ENCODE measurements around the gene EFNA5. TPM values are rescaled to one million over a fixed set of nuclear protein-coding genes. Genes with fewer than 3 reads are reported as not detected.

The EFNA5 gene
- total and polyA plus RNA-seq, 2 donors from 2014 or later, result 5.9 to 54.4 TPM

- Histone ChIP-seq H3K4me3 (ENCODE audit: low read length in 3 of 3) (no peak overlapping the region), H3K9me3 (ENCODE audit: control insufficient read depth in 2 of 3, insufficient read depth in 1 of 3, low read length in 3 of 3) (peaks cover 0 to 5% (median 0%) of the 10 kb centered on the region in 3 donors), H3K27ac (ENCODE audit: low read depth in 2 of 2, low read length in 2 of 2) (no peak overlapping the region), H3K27me3 (ENCODE audit: control insufficient read depth, insufficient read depth, low read length) (no peaks in the 10 kb centered on the region), H3K9ac (ENCODE audit: low read length in 3 of 3) (no peak overlapping the region), H3K4me1 (ENCODE audit: control insufficient read depth in 2 of 3, insufficient read depth in 2 of 3, low read depth in 1 of 3, low read length in 3 of 3) (no peaks in the 10 kb centered on the region), H3K36me3 (ENCODE audit: control insufficient read depth in 2 of 3, insufficient read depth in 3 of 3, low read length in 3 of 3) (no peaks in the 10 kb centered on the region)
- FAIRE-seq (no peak), DNase-seq (no peak)
- no peak for TF ChIP-seq CTCF (IDR thresholded peaks at IDR 0.05; ENCODE audit: borderline replicate concordance, extremely low read depth, insufficient read depth)
- intact Hi-C loops (cut with DNase I), result no loop called here
Measured at GRCh38 chr5:107713228-107713627, 42.5 kb upstream of the EFNA5 start.

- Histone ChIP-seq H3K36me3 (ENCODE audit: control insufficient read depth in 2 of 3, insufficient read depth in 3 of 3, low read length in 3 of 3) (no peaks in the 10 kb centered on the region), H3K4me3 (ENCODE audit: low read length in 3 of 3) (no peak overlapping the region), H3K9ac (ENCODE audit: low read length in 3 of 3) (no peak overlapping the region), H3K9me3 (ENCODE audit: control insufficient read depth in 2 of 3, insufficient read depth in 1 of 3, low read length in 3 of 3) (no peaks in the 10 kb centered on the region), H3K27me3 (ENCODE audit: control insufficient read depth, insufficient read depth, low read length) (no peaks in the 10 kb centered on the region), H3K4me1 (ENCODE audit: control insufficient read depth in 2 of 3, insufficient read depth in 2 of 3, low read depth in 1 of 3, low read length in 3 of 3) (no peaks in the 10 kb centered on the region), H3K27ac (ENCODE audit: low read depth in 2 of 2, low read length in 2 of 2) (no peak overlapping the region)
- no peak for DNase-seq
- no peak for FAIRE-seq
- no peak for TF ChIP-seq CTCF (IDR thresholded peaks at IDR 0.05; ENCODE audit: borderline replicate concordance, extremely low read depth, insufficient read depth)
- intact Hi-C loops (cut with DNase I), result no loop called here
Measured at GRCh38 chr5:107712359-107712870, 41.7 kb upstream of the EFNA5 start.

- intact Hi-C loops (cut with DNase I), result no loop called here
- Histone ChIP-seq H3K36me3 (ENCODE audit: control insufficient read depth in 2 of 3, insufficient read depth in 3 of 3, low read length in 3 of 3) (no peaks in the 10 kb centered on the region), H3K27me3 (ENCODE audit: control insufficient read depth, insufficient read depth, low read length) (no peaks in the 10 kb centered on the region), H3K4me1 (ENCODE audit: control insufficient read depth in 2 of 3, insufficient read depth in 2 of 3, low read depth in 1 of 3, low read length in 3 of 3) (no peaks in the 10 kb centered on the region), H3K9ac (ENCODE audit: low read length in 3 of 3) (no peak overlapping the region), H3K9me3 (ENCODE audit: control insufficient read depth in 2 of 3, insufficient read depth in 1 of 3, low read length in 3 of 3) (no peaks in the 10 kb centered on the region), H3K4me3 (ENCODE audit: low read length in 3 of 3) (no peak overlapping the region), H3K27ac (ENCODE audit: low read depth in 2 of 2, low read length in 2 of 2) (no peak overlapping the region)
- no peak for DNase-seq
- FAIRE-seq, result no peak
- no peak for TF ChIP-seq CTCF (IDR thresholded peaks at IDR 0.05; ENCODE audit: borderline replicate concordance, extremely low read depth, insufficient read depth)
Measured at GRCh38 chr5:107705402-107706014, 34.8 kb upstream of the EFNA5 start.

Data from kidney (tissue), 14 donors.